B cell (primary cell): ENCODE results near the gene TFF1.

Experiments
- EZH2 ChIP-seq: IDR thresholded peaks from 2 replicates; pipeline ENCODE4 v1.6.1; 2012; ENCODE audit warnings: borderline replicate concordance, low read depth, mild to moderate bottlenecking, moderate library complexity, low read length; ENCODE audit not compliant: insufficient read depth, poor library complexity, severe bottlenecking
- TF ChIP-seq, protein P1 (sequence below): fragments of 200-600 bp; IDR thresholded peaks from one replicate; pipeline ENCODE4 v1.8.0; 2022; ENCODE audit warnings: antibody characterized with exemption, mild to moderate bottlenecking

DNA sequence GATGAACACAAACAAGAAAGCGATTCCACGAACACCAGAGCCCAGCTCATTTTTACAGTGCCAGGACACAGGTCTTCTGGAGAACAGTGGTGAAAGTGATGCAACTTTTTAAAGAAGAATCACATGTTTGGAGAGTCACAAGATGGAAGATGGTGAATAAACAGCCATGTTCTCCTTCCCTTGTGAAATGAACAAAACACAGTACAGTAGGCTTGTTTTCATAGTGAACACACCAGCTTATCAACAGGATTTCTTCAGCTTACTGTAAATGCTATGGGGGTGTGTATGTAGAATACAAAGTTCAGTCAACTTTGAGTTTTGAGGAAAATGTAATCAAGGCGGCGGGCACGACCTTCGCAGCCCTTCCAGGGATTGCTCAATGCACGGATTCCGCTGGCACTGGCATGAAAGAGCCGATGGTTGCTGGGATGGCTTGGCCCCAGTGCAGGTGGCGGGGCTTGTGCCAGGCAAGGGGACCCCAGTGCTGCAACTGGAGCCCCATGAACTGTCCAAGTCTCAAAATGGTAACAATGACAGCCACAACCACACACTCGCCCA is 19.8 kb upstream of the TFF1 start:
- TF ChIP-seq, protein P1, sequence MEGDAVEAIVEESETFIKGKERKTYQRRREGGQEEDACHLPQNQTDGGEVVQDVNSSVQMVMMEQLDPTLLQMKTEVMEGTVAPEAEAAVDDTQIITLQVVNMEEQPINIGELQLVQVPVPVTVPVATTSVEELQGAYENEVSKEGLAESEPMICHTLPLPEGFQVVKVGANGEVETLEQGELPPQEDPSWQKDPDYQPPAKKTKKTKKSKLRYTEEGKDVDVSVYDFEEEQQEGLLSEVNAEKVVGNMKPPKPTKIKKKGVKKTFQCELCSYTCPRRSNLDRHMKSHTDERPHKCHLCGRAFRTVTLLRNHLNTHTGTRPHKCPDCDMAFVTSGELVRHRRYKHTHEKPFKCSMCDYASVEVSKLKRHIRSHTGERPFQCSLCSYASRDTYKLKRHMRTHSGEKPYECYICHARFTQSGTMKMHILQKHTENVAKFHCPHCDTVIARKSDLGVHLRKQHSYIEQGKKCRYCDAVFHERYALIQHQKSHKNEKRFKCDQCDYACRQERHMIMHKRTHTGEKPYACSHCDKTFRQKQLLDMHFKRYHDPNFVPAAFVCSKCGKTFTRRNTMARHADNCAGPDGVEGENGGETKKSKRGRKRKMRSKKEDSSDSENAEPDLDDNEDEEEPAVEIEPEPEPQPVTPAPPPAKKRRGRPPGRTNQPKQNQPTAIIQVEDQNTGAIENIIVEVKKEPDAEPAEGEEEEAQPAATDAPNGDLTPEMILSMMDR = no peak
- TF ChIP-seq EZH2 = no peak
